Stomach (tissue), 4 donors: Measurements from ENCODE around the gene ZNRD2.

Experiments
- CTCF ChIP-seq, 7 experiments: fragments of 450-650 bp in 4 of 7; fragments of 200-600 bp in 3 of 7; sonication (generic) in 3 of 7; IDR thresholded peaks; one replicate each; pipeline ENCODE4 v1.5.1; 2016 to 2019; ENCODE audit warnings: antibody characterized with exemption in 7 of 7, control low read depth in 2 of 7, mild to moderate bottlenecking in 1 of 7
- POLR2A ChIP-seq, 4 donors: fragments of 450-650 bp; IDR thresholded peaks; one replicate each; pipeline ENCODE4 v1.6.1; 2016; ENCODE audit warnings: antibody characterized with exemption in 4 of 4, control low read depth in 2 of 4, mild to moderate bottlenecking in 1 of 4, moderate library complexity in 1 of 4

GRCh38 chr11:65575568-65576231 is 5.4 kb downstream of the ZNRD2 start, which contains the start of gene EHBP1L1:
- TF ChIP-seq POLR2A (IDR thresholded peaks at IDR 0.05) (no peak), CTCF (IDR thresholded peaks at IDR 0.05) (no peak)
